22Rv1 (cell line): Measurements from ENCODE around the gene TRIM3.

Experiments used
- ZFX ChIP-seq: fragments of 450-650 bp; IDR thresholded peaks from 2 replicates; pipeline ENCODE4 v1.6.1; 2017; ENCODE audit warnings: antibody characterized with exemption, borderline replicate concordance
- TF ChIP-seq, protein P1 (sequence below): fragments of 450-650 bp; IDR thresholded peaks from 2 replicates; pipeline ENCODE4 v1.5.1; 2017; ENCODE audit warnings: mild to moderate bottlenecking

DNA sequence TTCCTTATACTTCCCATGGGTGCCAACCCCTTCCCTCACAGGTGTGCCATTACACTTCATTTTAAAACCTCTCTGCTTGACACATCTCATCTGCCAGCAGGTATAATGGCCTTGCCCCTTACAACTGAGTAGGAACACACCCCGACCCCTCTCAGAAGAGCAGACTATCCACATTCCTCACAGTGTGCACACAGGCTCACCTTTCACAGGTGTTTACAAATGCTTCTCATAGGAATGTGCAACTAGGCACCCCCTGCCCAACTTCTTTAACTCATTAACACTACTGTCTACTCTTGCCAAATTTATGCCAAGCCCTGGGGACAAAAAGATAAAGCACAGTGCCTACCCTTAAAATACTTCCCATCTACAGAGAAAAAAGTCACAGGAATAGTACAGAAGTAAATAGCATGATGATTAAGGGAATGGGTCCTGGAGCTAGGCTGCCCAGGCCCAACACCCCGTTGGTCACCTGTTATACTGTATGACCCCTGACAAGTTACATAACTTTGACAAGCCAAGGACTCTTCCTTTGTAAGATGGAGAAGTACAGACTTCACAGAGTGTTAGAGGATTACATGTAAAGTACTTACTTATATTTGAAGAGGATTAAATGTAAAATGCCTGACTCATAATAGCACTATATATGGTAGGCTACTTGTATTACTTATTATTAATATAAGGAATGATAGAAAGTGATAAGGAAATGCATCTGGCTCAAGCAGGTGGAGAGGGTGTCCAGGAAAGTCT lies 15.2 kb downstream of the TRIM3 start:
- TF ChIP-seq, protein P1, sequence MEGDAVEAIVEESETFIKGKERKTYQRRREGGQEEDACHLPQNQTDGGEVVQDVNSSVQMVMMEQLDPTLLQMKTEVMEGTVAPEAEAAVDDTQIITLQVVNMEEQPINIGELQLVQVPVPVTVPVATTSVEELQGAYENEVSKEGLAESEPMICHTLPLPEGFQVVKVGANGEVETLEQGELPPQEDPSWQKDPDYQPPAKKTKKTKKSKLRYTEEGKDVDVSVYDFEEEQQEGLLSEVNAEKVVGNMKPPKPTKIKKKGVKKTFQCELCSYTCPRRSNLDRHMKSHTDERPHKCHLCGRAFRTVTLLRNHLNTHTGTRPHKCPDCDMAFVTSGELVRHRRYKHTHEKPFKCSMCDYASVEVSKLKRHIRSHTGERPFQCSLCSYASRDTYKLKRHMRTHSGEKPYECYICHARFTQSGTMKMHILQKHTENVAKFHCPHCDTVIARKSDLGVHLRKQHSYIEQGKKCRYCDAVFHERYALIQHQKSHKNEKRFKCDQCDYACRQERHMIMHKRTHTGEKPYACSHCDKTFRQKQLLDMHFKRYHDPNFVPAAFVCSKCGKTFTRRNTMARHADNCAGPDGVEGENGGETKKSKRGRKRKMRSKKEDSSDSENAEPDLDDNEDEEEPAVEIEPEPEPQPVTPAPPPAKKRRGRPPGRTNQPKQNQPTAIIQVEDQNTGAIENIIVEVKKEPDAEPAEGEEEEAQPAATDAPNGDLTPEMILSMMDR, result no peak
- no peak for TF ChIP-seq ZFX
